Neural progenitor cell (in vitro differentiated cells): ENCODE measurements around the gene PTPN2. TPM values are rescaled to one million over a fixed set of nuclear protein-coding genes. Genes with fewer than 3 reads are reported as not detected.

Source experiments
- DNase-seq: peaks from one replicate; pipeline ENCODE4 v3.0.0-alpha.2; 2016; ENCODE audit warnings: low spot score
- H2AFZ ChIP-seq: fragments of 200-600 bp; sonication (generic); replicated peaks from 2 replicates; pipeline ENCODE4 v1.6.1; 2016; ENCODE audit warnings: antibody characterized with exemption
- H3F3A ChIP-seq: fragments of 200-600 bp; sonication (generic); 2 replicates; pipeline ENCODE4 v1.6.1; 2016; ENCODE audit warnings: antibody characterized with exemption, low read depth
- H3K27ac ChIP-seq: fragments of 200-600 bp; sonication (generic); 2 replicates; pipeline ENCODE4 v1.5.1; 2016; ENCODE audit warnings: mild to moderate bottlenecking
- H3K27me3 ChIP-seq: fragments of 200-600 bp; sonication (generic); 2 replicates; pipeline ENCODE4 v1.6.1; 2016; ENCODE audit warnings: mild to moderate bottlenecking, moderate library complexity
- H3K36me3 ChIP-seq: fragments of 200-600 bp; sonication (generic); 2 replicates; pipeline ENCODE4 v1.5.1; 2016
- H3K4me1 ChIP-seq: fragments of 200-600 bp; sonication (generic); 2 replicates; pipeline ENCODE4 v1.6.1; 2016; ENCODE audit warnings: mixed run types
- H3K4me2 ChIP-seq: fragments of 200-600 bp; sonication (generic); 2 replicates; pipeline ENCODE4 v1.6.1; 2016
- H3K4me3 ChIP-seq: fragments of 200-600 bp; sonication (generic); 2 replicates; pipeline ENCODE4 v1.5.1; 2016
- H3K79me2 ChIP-seq: fragments of 200-600 bp; sonication (generic); 2 replicates; pipeline ENCODE4 v1.6.1; 2016; ENCODE audit warnings: low read depth
- H3K9ac ChIP-seq: fragments of 200-600 bp; sonication (generic); 2 replicates; pipeline ENCODE4 v1.6.1; 2016
- H3K9me3 ChIP-seq: fragments of 200-600 bp; sonication (generic); 2 replicates; pipeline ENCODE4 v1.5.1; 2016; ENCODE audit warnings: low read depth
- H4K20me1 ChIP-seq: fragments of 200-600 bp; sonication (generic); 2 replicates; pipeline ENCODE4 v1.6.1; 2016; ENCODE audit warnings: low read depth
- H3K27ac Mint-ChIP-seq: 3 replicates; pipeline ENCODE4 v1.8.0; 2021; ENCODE audit warnings: mixed read lengths
- H3K27me3 Mint-ChIP-seq: 2 replicates; pipeline ENCODE4 v1.8.0; 2022; ENCODE audit warnings: low read depth, mild to moderate bottlenecking, inconsistent platforms, moderate library complexity, mixed read lengths; ENCODE audit not compliant: insufficient read depth
- H3K36me3 Mint-ChIP-seq: 3 replicates; pipeline ENCODE4 v1.8.0; 2021; ENCODE audit warnings: mixed read lengths
- H3K4me1 Mint-ChIP-seq: 3 replicates; pipeline ENCODE4 v1.8.0; 2021; ENCODE audit warnings: mixed read lengths
- H3K4me3 Mint-ChIP-seq: 3 replicates; pipeline ENCODE4 v1.8.0; 2021; ENCODE audit warnings: mild to moderate bottlenecking, moderate library complexity, mixed read lengths
- H3K9me3 Mint-ChIP-seq: 3 replicates; pipeline ENCODE4 v1.8.0; 2020; ENCODE audit warnings: mixed read lengths
- CTCF ChIP-seq: fragments of 200-600 bp; sonication (generic); IDR thresholded peaks from 2 replicates; pipeline ENCODE4 v1.5.1; 2017; ENCODE audit warnings: antibody characterized with exemption, mild to moderate bottlenecking
- EZH2 ChIP-seq: fragments of 200-600 bp; sonication (generic); IDR thresholded peaks from 2 replicates; pipeline ENCODE4 v1.6.1; 2017; ENCODE audit warnings: antibody characterized with exemption, mild to moderate bottlenecking, moderate library complexity
- EZH2phosphoT487 ChIP-seq: fragments of 200-600 bp; sonication (generic); IDR thresholded peaks from 2 replicates; pipeline ENCODE4 v1.6.1; 2017; ENCODE audit warnings: antibody characterized with exemption
- total RNA-seq: library from RNA; depleted of rRNA; stranded (reverse); fragments of >200 nt; gene quantifications from 2 replicates; pipeline ENCODE4 v1.2.3, GENCODE V29; 2015; ENCODE audit warnings: low replicate concordance

PTPN2 gene
- total RNA-seq, 1 donor from 2014 or later: 57.9 TPM

DNA sequence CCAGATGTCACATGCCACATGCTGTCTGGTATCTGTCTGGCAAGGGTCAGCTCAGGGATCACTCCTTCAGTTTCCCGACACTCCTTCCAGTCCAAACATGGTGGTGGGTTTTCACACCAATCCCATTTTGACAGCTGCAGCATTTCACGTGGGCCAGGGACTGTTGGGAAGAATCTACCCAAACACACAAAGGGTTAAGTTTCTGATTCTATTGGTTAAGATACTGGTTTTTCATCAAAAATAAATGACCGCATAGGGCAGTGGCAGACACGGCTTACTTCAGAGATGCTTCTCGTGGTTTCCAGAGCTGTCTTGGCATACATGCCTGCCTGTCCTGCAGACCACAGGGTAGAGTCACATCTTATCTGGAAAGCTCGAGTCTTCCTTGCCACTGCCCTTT is 101.5 kb downstream of the PTPN2 start:
- H3K9me3 ChIP-seq: no peaks in the 10 kb centered on the region

GRCh38 chr18:12779456-12779855 is 104.6 kb downstream of the PTPN2 start:
- H3K27ac Mint-ChIP-seq: no peak overlapping the region
- no peaks in the 10 kb centered on the region for H3K36me3 Mint-ChIP-seq
- no peak for DNase-seq
- Histone ChIP-seq H3K9ac (no peak overlapping the region), H3K27ac (no peak overlapping the region), H4K20me1 (no peaks in the 10 kb centered on the region), H3K4me2 (no peak overlapping the region), H3K4me3 (no peak overlapping the region), H3F3A (no peaks in the 10 kb centered on the region), H3K79me2 (no peaks in the 10 kb centered on the region), H3K9me3 (no peaks in the 10 kb centered on the region), H3K27me3 (no peaks in the 10 kb centered on the region), H3K36me3 (no peaks in the 10 kb centered on the region), H3K4me1 (no peaks in the 10 kb centered on the region), H2AFZ (no peak overlapping the region)
- H3K4me3 Mint-ChIP-seq: no peak overlapping the region
- no peak for TF ChIP-seq CTCF
- TF ChIP-seq EZH2: no peak
- TF ChIP-seq EZH2phosphoT487: no peak
- H3K27me3 Mint-ChIP-seq: peaks cover 2% of the 10 kb centered on the region
- no peaks in the 10 kb centered on the region for H3K9me3 Mint-ChIP-seq
- no peaks in the 10 kb centered on the region for H3K4me1 Mint-ChIP-seq

More for the DNA sequence above, 101.5 kb downstream of the PTPN2 start:
- Histone ChIP-seq H3K9ac (no peak overlapping the region), H3K4me1 (no peaks in the 10 kb centered on the region), H2AFZ (no peak overlapping the region), H3K27ac (no peak overlapping the region), H3K36me3 (no peaks in the 10 kb centered on the region), H3K4me3 (no peak overlapping the region), H3F3A (no peaks in the 10 kb centered on the region), H4K20me1 (no peaks in the 10 kb centered on the region), H3K79me2 (no peaks in the 10 kb centered on the region), H3K27me3 (no peaks in the 10 kb centered on the region), H3K4me2 (no peak overlapping the region)
- H3K27me3 Mint-ChIP-seq: peaks cover 2% of the 10 kb centered on the region
- TF ChIP-seq CTCF (no peak), EZH2phosphoT487 (no peak), EZH2 (no peak)
- DNase-seq: no peak
- H3K27ac Mint-ChIP-seq: no peak overlapping the region
- no peak overlapping the region for H3K4me3 Mint-ChIP-seq
- no peaks in the 10 kb centered on the region for H3K4me1 Mint-ChIP-seq
- no peaks in the 10 kb centered on the region for H3K36me3 Mint-ChIP-seq
- H3K9me3 Mint-ChIP-seq: no peaks in the 10 kb centered on the region

DNA sequence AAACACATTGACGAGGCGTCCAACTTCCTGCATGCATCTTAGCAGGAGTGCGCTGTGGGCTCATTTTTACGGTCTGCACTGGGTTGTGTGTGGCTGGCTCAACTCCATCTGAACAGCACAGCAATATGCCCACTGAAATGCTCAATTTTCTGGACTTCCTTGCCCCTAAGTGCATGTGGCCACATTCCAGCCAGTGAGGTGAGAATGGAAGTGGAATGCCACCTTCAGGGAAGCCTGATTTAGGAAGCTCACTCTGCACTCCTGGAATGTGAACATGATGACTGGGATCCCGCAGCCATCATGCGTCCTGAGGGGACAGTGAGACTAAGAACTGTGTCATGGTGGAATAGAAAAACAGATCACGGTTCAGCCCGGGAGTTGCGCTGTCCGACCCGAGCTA is 105.0 kb downstream of the PTPN2 start:
- TF ChIP-seq EZH2 (no peak), EZH2phosphoT487 (no peak), CTCF (no peak)
- Mint-ChIP-seq H3K27ac (no peak overlapping the region), H3K36me3 (no peaks in the 10 kb centered on the region)

More for the DNA sequence above, 105.0 kb downstream of the PTPN2 start:
- no peaks in the 10 kb centered on the region for H3K79me2 ChIP-seq
- H3K4me2 ChIP-seq: no peak overlapping the region
- H3F3A ChIP-seq: no peaks in the 10 kb centered on the region
- peaks cover 2% of the 10 kb centered on the region for H3K27me3 Mint-ChIP-seq
- H3K4me1 Mint-ChIP-seq: no peaks in the 10 kb centered on the region
- H2AFZ ChIP-seq: no peak overlapping the region
- no peaks in the 10 kb centered on the region for H3K9me3 Mint-ChIP-seq
- H3K9ac ChIP-seq: no peak overlapping the region
- no peak overlapping the region for H3K4me3 Mint-ChIP-seq
- H3K27me3 ChIP-seq: no peaks in the 10 kb centered on the region
- no peaks in the 10 kb centered on the region for H4K20me1 ChIP-seq
- no peak overlapping the region for H3K27ac ChIP-seq
- no peak for DNase-seq
- H3K36me3 ChIP-seq: no peaks in the 10 kb centered on the region
- H3K4me3 ChIP-seq: no peak overlapping the region
- H3K4me1 ChIP-seq: no peaks in the 10 kb centered on the region
- H3K9me3 ChIP-seq: no peaks in the 10 kb centered on the region
